Neutrophil (primary cell): ENCODE data around the gene SERINC1.

Experiments
- H3K27ac ChIP-seq: fragments of 200-600 bp; sonication (generic); 2 replicates; pipeline ENCODE4 v1.5.1; 2016; ENCODE audit warnings: mild to moderate bottlenecking, moderate library complexity
- H3K27me3 ChIP-seq: fragments of 200-600 bp; sonication (generic); 2 replicates; pipeline ENCODE4 v1.6.0; 2016; ENCODE audit warnings: mild to moderate bottlenecking
- H3K36me3 ChIP-seq: fragments of 200-600 bp; sonication (generic); 2 replicates; pipeline ENCODE4 v1.5.1; 2017
- H3K4me1 ChIP-seq, 2 experiments: fragments of 200-600 bp in 1 of 2; sonication (generic) in 1 of 2; 1 replicate in 1 of 2; 2 replicates in 1 of 2; pipeline versions ENCODE4 v1.5.1 to v1.6.1; 2013 to 2016; ENCODE audit warnings: low read depth in 1 of 2, low read length in 1 of 2, mild to moderate bottlenecking in 1 of 2, moderate library complexity in 1 of 2; ENCODE audit not compliant: control insufficient read depth in 1 of 2, insufficient read depth in 1 of 2
- H3K4me3 ChIP-seq, 2 experiments: fragments of 200-600 bp in 1 of 2; sonication (generic) in 1 of 2; 1 replicate in 1 of 2; 2 replicates in 1 of 2; pipeline ENCODE4 v1.5.1; 2013 to 2016; ENCODE audit warnings: low read depth in 1 of 2, low read length in 1 of 2, mild to moderate bottlenecking in 1 of 2, moderate library complexity in 1 of 2
- H3K9me3 ChIP-seq: fragments of 200-600 bp; sonication (generic); 2 replicates; pipeline ENCODE4 v1.5.1; 2016
- TF ChIP-seq, protein P1 (sequence below): fragments of 200-600 bp; sonication (generic); IDR thresholded peaks from 2 replicates; pipeline ENCODE4 v1.5.1; 2016; ENCODE audit warnings: antibody characterized with exemption

SERINC1 gene

GRCh38 chr6:122393351-122393896, 78.2 kb downstream of the SERINC1 start:
- H3K36me3 ChIP-seq: no peaks in the 10 kb centered on the region
- no peaks in the 10 kb centered on the region for H3K4me1 ChIP-seq
- TF ChIP-seq, protein P1, sequence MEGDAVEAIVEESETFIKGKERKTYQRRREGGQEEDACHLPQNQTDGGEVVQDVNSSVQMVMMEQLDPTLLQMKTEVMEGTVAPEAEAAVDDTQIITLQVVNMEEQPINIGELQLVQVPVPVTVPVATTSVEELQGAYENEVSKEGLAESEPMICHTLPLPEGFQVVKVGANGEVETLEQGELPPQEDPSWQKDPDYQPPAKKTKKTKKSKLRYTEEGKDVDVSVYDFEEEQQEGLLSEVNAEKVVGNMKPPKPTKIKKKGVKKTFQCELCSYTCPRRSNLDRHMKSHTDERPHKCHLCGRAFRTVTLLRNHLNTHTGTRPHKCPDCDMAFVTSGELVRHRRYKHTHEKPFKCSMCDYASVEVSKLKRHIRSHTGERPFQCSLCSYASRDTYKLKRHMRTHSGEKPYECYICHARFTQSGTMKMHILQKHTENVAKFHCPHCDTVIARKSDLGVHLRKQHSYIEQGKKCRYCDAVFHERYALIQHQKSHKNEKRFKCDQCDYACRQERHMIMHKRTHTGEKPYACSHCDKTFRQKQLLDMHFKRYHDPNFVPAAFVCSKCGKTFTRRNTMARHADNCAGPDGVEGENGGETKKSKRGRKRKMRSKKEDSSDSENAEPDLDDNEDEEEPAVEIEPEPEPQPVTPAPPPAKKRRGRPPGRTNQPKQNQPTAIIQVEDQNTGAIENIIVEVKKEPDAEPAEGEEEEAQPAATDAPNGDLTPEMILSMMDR: no peak
- no peak overlapping the region for H3K27ac ChIP-seq
- no peaks in the 10 kb centered on the region for H3K9me3 ChIP-seq
- no peak overlapping the region for H3K4me3 ChIP-seq
- H3K27me3 ChIP-seq: peaks cover 42% of the 10 kb centered on the region
